HepG2 (cell line): Measurements from ENCODE around the gene PIGV. TPM values are rescaled to one million over a fixed set of nuclear protein-coding genes. Genes with fewer than 3 reads are reported as not detected.

Experiments
- ARHGAP35 ChIP-seq: sonication (generic); formaldehyde crosslinking; IDR thresholded peaks from 2 replicates; pipeline ENCODE4 v1.9.0; 2022; ENCODE audit warnings: mild to moderate bottlenecking, inconsistent platforms, moderate library complexity, missing genetic modification reagents, borderline replicate concordance
- BCL3 ChIP-seq: sonication (generic); formaldehyde crosslinking; IDR thresholded peaks from 2 replicates; pipeline ENCODE4 v1.5.1; 2020; ENCODE audit warnings: mild to moderate bottlenecking, missing genetic modification reagents, moderate library complexity
- DBP ChIP-seq: sonication (generic); formaldehyde crosslinking; IDR thresholded peaks from 2 replicates; pipeline ENCODE4 v1.4.0; 2020; ENCODE audit warnings: missing genetic modification reagents; ENCODE audit errors: not compliant biosample characterization
- DNMT1 ChIP-seq: sonication (generic); formaldehyde crosslinking; IDR thresholded peaks from 2 replicates; pipeline ENCODE4 v1.5.1; 2020; ENCODE audit warnings: mild to moderate bottlenecking, missing genetic modification reagents
- EP300 ChIP-seq, 3 experiments: sonication (generic) in 1 of 3; formaldehyde crosslinking in 1 of 3; IDR thresholded peaks; 2 replicates each; pipeline versions ENCODE4 v1.5.1 to v1.6.1; 2011 to 2020; ENCODE audit warnings: low read depth in 2 of 3, low read length in 2 of 3, borderline replicate concordance in 1 of 3, improper control_type of control experiment in 1 of 3, mild to moderate bottlenecking in 1 of 3, missing genetic modification reagents in 1 of 3, moderate library complexity in 1 of 3
- FOXP4 ChIP-seq: sonication (generic); formaldehyde crosslinking; IDR thresholded peaks from 2 replicates; pipeline ENCODE4 v1.4.0; 2020; ENCODE audit warnings: missing genetic modification reagents
- HNRNPH1 ChIP-seq: fragments of 200-400 bp; formaldehyde crosslinking; optimal IDR thresholded peaks from 2 replicates; pipeline ENCODE3; 2017; ENCODE audit warnings: mild to moderate bottlenecking, low read depth, low read length
- MZF1 ChIP-seq: sonication (generic); formaldehyde crosslinking; IDR thresholded peaks from 2 replicates; pipeline ENCODE4 v1.8.1; 2023; ENCODE audit warnings: mild to moderate bottlenecking, missing genetic modification reagents, borderline replicate concordance
- NCOA1 ChIP-seq: sonication (generic); formaldehyde crosslinking; IDR thresholded peaks from 2 replicates; pipeline ENCODE4 v1.9.0; 2021; ENCODE audit warnings: missing genetic modification reagents
- NFATC3 ChIP-seq: sonication (generic); formaldehyde crosslinking; IDR thresholded peaks from 2 replicates; pipeline ENCODE4 v1.5.1; 2020; ENCODE audit warnings: mild to moderate bottlenecking, missing genetic modification reagents
- NFRKB ChIP-seq: fragments of 450-650 bp; IDR thresholded peaks from 2 replicates; pipeline ENCODE4 v1.6.1; 2017
- NPAS2 ChIP-seq: sonication (generic); formaldehyde crosslinking; IDR thresholded peaks from 2 replicates; pipeline ENCODE4 v1.8.0; 2022; ENCODE audit warnings: mild to moderate bottlenecking, missing genetic modification reagents, borderline replicate concordance
- POLR2A ChIP-seq, 2 experiments: IDR thresholded peaks; 2 replicates each; pipeline ENCODE4 v1.6.1; 2011; ENCODE audit warnings: low read depth in 2 of 2, low read length in 2 of 2, mild to moderate bottlenecking in 1 of 2, moderate library complexity in 1 of 2; ENCODE audit not compliant: insufficient read depth in 1 of 2
- SALL2 ChIP-seq: sonication (generic); formaldehyde crosslinking; IDR thresholded peaks from 2 replicates; pipeline ENCODE4 v1.8.1; 2023; ENCODE audit warnings: mild to moderate bottlenecking, missing genetic modification reagents, inconsistent platforms
- SMARCE1 ChIP-seq: fragments of 450-650 bp; IDR thresholded peaks from 2 replicates; pipeline ENCODE4 v1.6.1; 2017; ENCODE audit warnings: borderline replicate concordance
- U2AF1 ChIP-seq: fragments of 200-400 bp; formaldehyde crosslinking; optimal IDR thresholded peaks from 2 replicates; pipeline ENCODE3; 2017; ENCODE audit warnings: mild to moderate bottlenecking, low read depth, low read length
- ZMAT5 ChIP-seq: sonication (generic); formaldehyde crosslinking; IDR thresholded peaks from 2 replicates; pipeline ENCODE4 v1.5.0; 2020; ENCODE audit warnings: mild to moderate bottlenecking, low read depth, missing genetic modification reagents, borderline replicate concordance
- ZNF225 ChIP-seq: sonication (generic); formaldehyde crosslinking; IDR thresholded peaks from 2 replicates; pipeline ENCODE4 v1.4.0; 2020; ENCODE audit warnings: mild to moderate bottlenecking, missing genetic modification reagents
- ZNF264 ChIP-seq: sonication (generic); formaldehyde crosslinking; IDR thresholded peaks from 2 replicates; pipeline ENCODE4 v1.4.0; 2020; ENCODE audit warnings: missing genetic modification reagents
- ZNF337 ChIP-seq: sonication (generic); formaldehyde crosslinking; IDR thresholded peaks from 2 replicates; pipeline ENCODE4 v1.5.1; 2020; ENCODE audit warnings: missing genetic modification reagents, low read depth, mild to moderate bottlenecking, borderline replicate concordance
- ZNF577 ChIP-seq: sonication (generic); formaldehyde crosslinking; IDR thresholded peaks from 2 replicates; pipeline ENCODE4 v1.4.0; 2020; ENCODE audit warnings: mild to moderate bottlenecking, low read depth, missing genetic modification reagents, borderline replicate concordance
- ZNF605 ChIP-seq: sonication (generic); formaldehyde crosslinking; IDR thresholded peaks from 2 replicates; pipeline ENCODE4 v1.8.0; 2022; ENCODE audit warnings: mild to moderate bottlenecking, missing genetic modification reagents
- ZNF607 ChIP-seq: sonication (generic); formaldehyde crosslinking; IDR thresholded peaks from 2 replicates; pipeline ENCODE4 v1.5.1; 2020; ENCODE audit warnings: missing genetic modification reagents, mild to moderate bottlenecking, borderline replicate concordance
- ZNF740 ChIP-seq: sonication (generic); formaldehyde crosslinking; IDR thresholded peaks from 2 replicates; pipeline ENCODE4 v1.4.0; 2020; ENCODE audit warnings: missing genetic modification reagents
- ZSCAN31 ChIP-seq: sonication (generic); formaldehyde crosslinking; IDR thresholded peaks from 2 replicates; pipeline ENCODE4 v1.5.0; 2020; ENCODE audit warnings: low read depth, mild to moderate bottlenecking, missing genetic modification reagents
- polyA plus RNA-seq, 8 experiments: library from polyadenylated mRNA; depleted of rRNA in 3 of 8; stranded (reverse) in 7 of 8; unstranded in 1 of 8; fragments of >200 nt; fragmentation: Illumina TruSeq in 4 of 8; extraction: Trizol in 4 of 8; gene quantifications; 2 replicates each; pipeline versions ENCODE4 v1.2.1 to v1.2.3, GENCODE V29; 2011 to 2016; ENCODE audit warnings: low read depth in 4 of 8, missing spikeins in 1 of 8, mixed read lengths in 1 of 8; ENCODE audit not compliant: insufficient read depth in 1 of 8
- total RNA-seq, 5 experiments: library from RNA; depleted of rRNA; stranded (reverse); fragments of >200 nt; fragmentation: Illumina TruSeq; extraction: Trizol; gene quantifications; 2 replicates each; pipeline ENCODE4 v1.2.3, GENCODE V29; 2016; ENCODE audit warnings: low read depth in 1 of 5

PIGV gene
- total and polyA plus RNA-seq, 2 of the 13 experiments (the other 11 are each of a cell fraction or from before 2014, with no cell fraction given) = 13.5 to 22.7 TPM

- TF ChIP-seq FOXP4 (CRISPR knock-in tag) (peak; percentile 61; the same call in 1 of the 2 replicates), ARHGAP35 (CRISPR knock-in tag) (no peak), NPAS2 (CRISPR knock-in tag) (no peak), U2AF1 (no peak), ZMAT5 (no peak), DBP (no peak), ZSCAN31 (peak; percentile 62; the same call in 1 of the 2 replicates), ZNF607 (CRISPR knock-in tag) (no peak), NFRKB (no peak), ZNF225 (CRISPR knock-in tag) (no peak), SMARCE1 (no peak), NCOA1 (CRISPR knock-in tag) (no peak), BCL3 (CRISPR knock-in tag) (no peak), ZNF264 (no peak), HNRNPH1 (no peak), ZNF605 (CRISPR knock-in tag) (no peak), DNMT1 (CRISPR knock-in tag) (no peak), ZNF577 (no peak), NFATC3 (CRISPR knock-in tag) (no peak), EP300 (IDR thresholded peaks at IDR 0.05; ENCODE audit: low read depth in 2 of 2, low read length in 2 of 2) (peak in 1 of 2 experiments; percentile 69; a peak in 2 of 4 replicates), EP300 (CRISPR knock-in tag; IDR thresholded peaks at IDR 0.05; ENCODE audit: borderline replicate concordance) (peak; percentile 17; the same call in 1 of the 2 replicates), MZF1 (CRISPR knock-in tag) (no peak), ZNF337 (no peak), ZNF740 (CRISPR knock-in tag) (no peak), POLR2A (IDR thresholded peaks at IDR 0.05; ENCODE audit: insufficient read depth in 1 of 2, low read depth in 2 of 2, low read length in 2 of 2) (no peak), SALL2 (no peak)
These were observed 51.0 kb downstream of the PIGV start (continued) for GRCh38 chr1:26838474-26839338.
